Measurements from ENCODE around the gene CENPP.

The CENPP gene

DNA sequence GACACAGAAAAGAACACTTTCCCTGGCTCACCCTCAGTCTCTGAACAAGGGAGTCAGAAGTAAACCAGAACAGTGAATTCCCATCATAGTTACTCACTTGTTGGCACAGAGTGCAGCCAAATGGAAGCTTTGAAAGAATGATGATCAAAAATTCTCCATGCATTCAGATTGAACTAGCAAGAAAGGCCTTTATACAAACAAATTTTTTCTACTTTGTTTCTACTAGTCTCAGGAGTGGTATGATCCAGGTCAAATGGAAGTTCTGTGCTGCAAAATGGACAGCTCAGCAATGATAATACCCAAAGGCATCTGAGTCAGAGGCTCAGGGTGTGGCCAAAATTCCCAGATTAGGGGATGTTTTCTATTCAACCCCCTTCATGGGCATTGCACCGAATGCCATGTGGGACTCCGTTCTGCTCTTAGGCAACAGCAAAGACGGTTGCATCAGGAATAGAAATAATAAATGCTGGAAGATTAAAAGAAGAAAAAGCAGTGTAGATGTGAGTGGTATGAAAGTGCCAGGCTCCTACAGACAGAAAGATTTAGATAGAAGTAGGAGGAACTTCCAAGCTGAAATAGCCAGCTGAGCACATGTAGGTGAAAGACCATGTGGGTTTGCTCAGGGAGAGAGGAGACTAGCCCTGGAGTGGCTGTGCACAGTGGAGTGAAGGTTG is 180.6 kb downstream of the CENPP start:
- no peak overlapping the region for H3K9ac ChIP-seq (ENCODE audit: low read length)
- no peak for TF ChIP-seq CTCF (IDR thresholded peaks at IDR 0.05; ENCODE audit: low read length)
- TF ChIP-seq EZH2 (optimal IDR thresholded peaks at IDR 0.05; ENCODE audit: low read depth, low read length) = no peak
- no peak for TF ChIP-seq EZH2phosphoT487 (IDR thresholded peaks at IDR 0.05; ENCODE audit: low read length)
- no peaks in the 10 kb centered on the region for H3K27me3 ChIP-seq (replicated peaks; ENCODE audit: insufficient read depth, low read length)
- peaks cover 3% of the 10 kb centered on the region; the same call in 1 of the 2 replicates for H3K4me1 ChIP-seq (ENCODE audit: low read length)
- H3F3A ChIP-seq (ENCODE audit: insufficient read depth, low read length) = no peaks in the 10 kb centered on the region
- no peaks in the 10 kb centered on the region for H3K79me2 ChIP-seq (ENCODE audit: low read length)
- DNase-seq = no peak
- H3K27ac ChIP-seq (ENCODE audit: low read length) = no peak overlapping the region
- H4K20me1 ChIP-seq (ENCODE audit: insufficient read depth, low read length) = no peaks in the 10 kb centered on the region
- H3K4me3 ChIP-seq (ENCODE audit: low read length) = no peak overlapping the region
- H3K9me3 ChIP-seq (replicated peaks; ENCODE audit: insufficient read depth, low read length) = no peaks in the 10 kb centered on the region
- no peak overlapping the region for H2AFZ ChIP-seq (ENCODE audit: low read length)
- H3K36me3 ChIP-seq (replicated peaks; ENCODE audit: insufficient read depth, low read length) = no peaks in the 10 kb centered on the region
- no peaks in the 10 kb centered on the region for H3K9me2 ChIP-seq (replicated peaks; ENCODE audit: insufficient read depth, low read length)
- H3K4me2 ChIP-seq (ENCODE audit: low read depth, low read length) = no peak overlapping the region

DNA sequence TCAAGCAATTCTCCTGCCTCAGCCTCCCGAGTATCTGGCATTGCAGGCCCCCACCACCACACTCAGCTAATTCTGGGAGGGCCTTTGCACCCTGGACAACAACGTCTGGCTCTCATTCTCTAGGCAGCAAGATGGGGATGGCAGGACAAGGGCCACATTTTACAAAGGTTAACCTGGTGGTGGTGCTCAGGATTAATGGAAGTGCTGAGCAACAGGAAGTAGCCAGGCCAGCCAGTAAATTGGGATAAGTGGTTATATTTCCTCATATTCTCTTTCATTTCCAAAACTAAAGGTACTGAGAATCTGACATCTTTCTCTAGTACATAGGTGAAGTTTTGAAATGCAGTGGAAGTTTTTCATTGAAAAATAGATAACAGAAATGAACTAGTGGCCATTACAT is 181.3 kb downstream of the CENPP start:
- Histone ChIP-seq H3K4me2 (ENCODE audit: low read depth, low read length) (no peak overlapping the region), H3K79me2 (ENCODE audit: low read length) (no peaks in the 10 kb centered on the region), H4K20me1 (ENCODE audit: insufficient read depth, low read length) (no peaks in the 10 kb centered on the region), H3K4me1 (ENCODE audit: low read length) (peaks cover 3% of the 10 kb centered on the region; the same call in 1 of the 2 replicates), H3F3A (ENCODE audit: insufficient read depth, low read length) (no peaks in the 10 kb centered on the region), H3K4me3 (ENCODE audit: low read length) (no peak overlapping the region), H3K9me3 (replicated peaks; ENCODE audit: insufficient read depth, low read length) (no peaks in the 10 kb centered on the region), H3K9me2 (replicated peaks; ENCODE audit: insufficient read depth, low read length) (no peaks in the 10 kb centered on the region), H3K9ac (ENCODE audit: low read length) (no peak overlapping the region), H3K27ac (ENCODE audit: low read length) (no peak overlapping the region), H2AFZ (ENCODE audit: low read length) (no peak overlapping the region), H3K36me3 (replicated peaks; ENCODE audit: insufficient read depth, low read length) (no peaks in the 10 kb centered on the region), H3K27me3 (replicated peaks; ENCODE audit: insufficient read depth, low read length) (no peaks in the 10 kb centered on the region)
- no peak for DNase-seq
- TF ChIP-seq CTCF (IDR thresholded peaks at IDR 0.05; ENCODE audit: low read length) = no peak
- TF ChIP-seq EZH2 (optimal IDR thresholded peaks at IDR 0.05; ENCODE audit: low read depth, low read length) = no peak
- TF ChIP-seq EZH2phosphoT487 (IDR thresholded peaks at IDR 0.05; ENCODE audit: low read length) = no peak

DNA sequence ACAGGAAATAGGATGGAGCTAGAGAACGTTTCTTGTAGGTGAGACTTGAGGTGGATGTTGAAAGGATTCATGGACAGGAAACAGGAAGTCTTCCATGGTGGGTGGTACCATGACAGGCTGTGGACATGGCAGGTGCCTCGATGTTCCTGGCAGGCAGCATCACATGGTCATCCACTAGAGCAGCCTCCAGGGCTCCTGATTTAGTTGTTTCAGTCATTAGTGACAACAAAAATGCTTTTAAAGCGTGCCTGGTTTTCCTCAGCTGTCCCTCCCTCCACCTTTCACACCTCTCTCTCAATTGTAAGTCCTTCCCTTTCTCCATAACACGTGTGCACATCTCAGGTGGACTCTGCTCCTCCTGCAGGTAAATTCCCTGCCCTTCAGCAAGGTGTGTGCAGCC is 181.7 kb downstream of the CENPP start:
- DNase-seq = no peak
- no peak overlapping the region for H3K4me3 ChIP-seq (ENCODE audit: low read length)
- no peaks in the 10 kb centered on the region for H3K9me2 ChIP-seq (replicated peaks; ENCODE audit: insufficient read depth, low read length)
- H3K9me3 ChIP-seq (replicated peaks; ENCODE audit: insufficient read depth, low read length) = no peaks in the 10 kb centered on the region
- H3K9ac ChIP-seq (ENCODE audit: low read length) = no peak overlapping the region
- no peaks in the 10 kb centered on the region for H3F3A ChIP-seq (ENCODE audit: insufficient read depth, low read length)
- H3K36me3 ChIP-seq (replicated peaks; ENCODE audit: insufficient read depth, low read length) = no peaks in the 10 kb centered on the region
- no peak overlapping the region for H3K27ac ChIP-seq (ENCODE audit: low read length)
- no peak for TF ChIP-seq CTCF (IDR thresholded peaks at IDR 0.05; ENCODE audit: low read length)
- no peak overlapping the region for H2AFZ ChIP-seq (ENCODE audit: low read length)
- H3K4me2 ChIP-seq (ENCODE audit: low read depth, low read length) = no peak overlapping the region
- peaks cover 3% of the 10 kb centered on the region; the same call in 1 of the 2 replicates for H3K4me1 ChIP-seq (ENCODE audit: low read length)
- H4K20me1 ChIP-seq (ENCODE audit: insufficient read depth, low read length) = no peaks in the 10 kb centered on the region
- no peaks in the 10 kb centered on the region for H3K27me3 ChIP-seq (replicated peaks; ENCODE audit: insufficient read depth, low read length)
- H3K79me2 ChIP-seq (ENCODE audit: low read length) = no peaks in the 10 kb centered on the region

Data from MM.1S (cell line).